ENCODE measurements around the gene LOXL3. TPM values are rescaled to one million over a fixed set of nuclear protein-coding genes. Genes with fewer than 3 reads are reported as not detected.
A peak's percentile ranks its signal among the peaks of the same experiment; 100 is the strongest.

LOXL3 gene
- total RNA-seq, 1 donor from 2014 or later, result 24.2 TPM

DNA sequence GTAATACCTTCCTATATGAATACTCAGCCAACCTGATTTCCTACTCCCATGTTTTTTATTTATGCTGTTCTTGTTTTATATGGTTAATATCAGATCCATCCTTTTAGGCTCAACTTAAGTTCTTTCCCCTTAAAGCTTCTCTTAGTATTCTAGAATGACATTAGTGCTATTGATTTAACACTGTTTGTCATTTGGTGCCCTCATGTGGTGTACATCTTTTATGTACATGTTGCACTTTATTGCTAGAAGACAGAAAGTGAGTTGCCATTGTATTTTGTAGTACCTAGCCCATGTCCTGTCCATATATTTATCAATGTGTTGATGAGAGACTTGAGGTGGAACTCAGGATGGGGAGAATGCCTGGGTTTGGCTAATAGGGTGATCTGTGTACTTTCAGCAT lies 21.5 kb downstream of the LOXL3 start:
- no peak overlapping the region for H2AFZ ChIP-seq (replicated peaks)
- no peaks in the 10 kb centered on the region for H3K27me3 ChIP-seq
- H3K9ac ChIP-seq, result no peak overlapping the region
- H3K9me3 ChIP-seq (ENCODE audit: low read depth), result no peaks in the 10 kb centered on the region
- no peak overlapping the region for H3K27ac ChIP-seq
- no peak overlapping the region for H3K4me3 ChIP-seq
- no peaks in the 10 kb centered on the region for H3K36me3 ChIP-seq
- TF ChIP-seq, protein P1, sequence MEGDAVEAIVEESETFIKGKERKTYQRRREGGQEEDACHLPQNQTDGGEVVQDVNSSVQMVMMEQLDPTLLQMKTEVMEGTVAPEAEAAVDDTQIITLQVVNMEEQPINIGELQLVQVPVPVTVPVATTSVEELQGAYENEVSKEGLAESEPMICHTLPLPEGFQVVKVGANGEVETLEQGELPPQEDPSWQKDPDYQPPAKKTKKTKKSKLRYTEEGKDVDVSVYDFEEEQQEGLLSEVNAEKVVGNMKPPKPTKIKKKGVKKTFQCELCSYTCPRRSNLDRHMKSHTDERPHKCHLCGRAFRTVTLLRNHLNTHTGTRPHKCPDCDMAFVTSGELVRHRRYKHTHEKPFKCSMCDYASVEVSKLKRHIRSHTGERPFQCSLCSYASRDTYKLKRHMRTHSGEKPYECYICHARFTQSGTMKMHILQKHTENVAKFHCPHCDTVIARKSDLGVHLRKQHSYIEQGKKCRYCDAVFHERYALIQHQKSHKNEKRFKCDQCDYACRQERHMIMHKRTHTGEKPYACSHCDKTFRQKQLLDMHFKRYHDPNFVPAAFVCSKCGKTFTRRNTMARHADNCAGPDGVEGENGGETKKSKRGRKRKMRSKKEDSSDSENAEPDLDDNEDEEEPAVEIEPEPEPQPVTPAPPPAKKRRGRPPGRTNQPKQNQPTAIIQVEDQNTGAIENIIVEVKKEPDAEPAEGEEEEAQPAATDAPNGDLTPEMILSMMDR (IDR thresholded peaks at IDR 0.05), result no peak
- TF ChIP-seq EZH2phosphoT487 (IDR thresholded peaks at IDR 0.05) (no peak), EZH2 (IDR thresholded peaks at IDR 0.05) (no peak)
- no peaks in the 10 kb centered on the region for H3K9me3 Mint-ChIP-seq
- no peak for DNase-seq (ENCODE audit: low spot score)
- H3K4me1 ChIP-seq, result peaks cover 16% of the 10 kb centered on the region
- no peaks in the 10 kb centered on the region for H4K20me1 ChIP-seq (ENCODE audit: low read depth)
- peaks cover 29% of the 10 kb centered on the region for H3K4me1 Mint-ChIP-seq
- no peak overlapping the region for H3K4me2 ChIP-seq
- H3K4me3 Mint-ChIP-seq, result peak overlapping the region; percentile 50
- peaks cover 7% of the 10 kb centered on the region for H3K27me3 Mint-ChIP-seq (ENCODE audit: insufficient read depth, low read depth)
- H3F3A ChIP-seq (ENCODE audit: low read depth), result peaks cover 12% of the 10 kb centered on the region
- peaks cover 20% of the 10 kb centered on the region for H3K36me3 Mint-ChIP-seq
- peaks cover 35% of the 10 kb centered on the region for H3K79me2 ChIP-seq (ENCODE audit: low read depth)
- H3K27ac Mint-ChIP-seq, result no peak overlapping the region

DNA sequence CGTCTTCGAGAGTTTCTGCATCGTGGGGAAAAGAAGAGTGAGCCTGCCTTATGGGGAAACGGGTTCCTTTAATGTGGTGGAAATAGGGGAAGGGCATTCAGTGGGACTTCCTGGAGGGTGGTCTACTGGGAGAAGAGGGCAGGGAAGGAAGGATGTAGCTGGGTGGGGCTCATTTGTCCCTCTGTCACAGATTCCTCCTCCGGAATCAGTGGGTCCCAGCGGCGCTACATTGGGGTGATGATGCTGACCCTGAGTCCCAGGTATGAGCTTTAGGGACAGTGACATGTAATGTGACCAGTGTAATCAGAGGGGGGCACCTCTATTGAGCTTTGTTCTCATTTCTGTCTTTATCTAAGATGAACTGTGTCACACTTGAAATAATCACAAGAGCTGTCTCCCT lies 22.1 kb downstream of the LOXL3 start:
- H3K9me3 ChIP-seq (ENCODE audit: low read depth), result no peaks in the 10 kb centered on the region
- H3K9ac ChIP-seq, result no peak overlapping the region
- TF ChIP-seq, protein P1 (IDR thresholded peaks at IDR 0.05), result no peak
- H3K36me3 Mint-ChIP-seq, result peaks cover 26% of the 10 kb centered on the region
- H3K4me1 Mint-ChIP-seq, result peaks cover 29% of the 10 kb centered on the region
- no peak overlapping the region for H3K27ac Mint-ChIP-seq
- no peaks in the 10 kb centered on the region for H3K36me3 ChIP-seq
- H3K4me2 ChIP-seq, result no peak overlapping the region
- peaks cover 35% of the 10 kb centered on the region for H3K79me2 ChIP-seq (ENCODE audit: low read depth)
- no peak for DNase-seq (ENCODE audit: low spot score)
- H3K27me3 Mint-ChIP-seq (ENCODE audit: insufficient read depth, low read depth), result peaks cover 7% of the 10 kb centered on the region
- no peaks in the 10 kb centered on the region for H3K27me3 ChIP-seq
- H4K20me1 ChIP-seq (ENCODE audit: low read depth), result no peaks in the 10 kb centered on the region
- peaks cover 16% of the 10 kb centered on the region for H3K4me1 ChIP-seq
- peak overlapping the region; percentile 96 for H3K4me3 Mint-ChIP-seq
- no peak overlapping the region for H3K4me3 ChIP-seq
- no peak overlapping the region for H2AFZ ChIP-seq (replicated peaks)
- peaks cover 12% of the 10 kb centered on the region for H3F3A ChIP-seq (ENCODE audit: low read depth)
- no peak overlapping the region for H3K27ac ChIP-seq
- no peaks in the 10 kb centered on the region for H3K9me3 Mint-ChIP-seq

DNA sequence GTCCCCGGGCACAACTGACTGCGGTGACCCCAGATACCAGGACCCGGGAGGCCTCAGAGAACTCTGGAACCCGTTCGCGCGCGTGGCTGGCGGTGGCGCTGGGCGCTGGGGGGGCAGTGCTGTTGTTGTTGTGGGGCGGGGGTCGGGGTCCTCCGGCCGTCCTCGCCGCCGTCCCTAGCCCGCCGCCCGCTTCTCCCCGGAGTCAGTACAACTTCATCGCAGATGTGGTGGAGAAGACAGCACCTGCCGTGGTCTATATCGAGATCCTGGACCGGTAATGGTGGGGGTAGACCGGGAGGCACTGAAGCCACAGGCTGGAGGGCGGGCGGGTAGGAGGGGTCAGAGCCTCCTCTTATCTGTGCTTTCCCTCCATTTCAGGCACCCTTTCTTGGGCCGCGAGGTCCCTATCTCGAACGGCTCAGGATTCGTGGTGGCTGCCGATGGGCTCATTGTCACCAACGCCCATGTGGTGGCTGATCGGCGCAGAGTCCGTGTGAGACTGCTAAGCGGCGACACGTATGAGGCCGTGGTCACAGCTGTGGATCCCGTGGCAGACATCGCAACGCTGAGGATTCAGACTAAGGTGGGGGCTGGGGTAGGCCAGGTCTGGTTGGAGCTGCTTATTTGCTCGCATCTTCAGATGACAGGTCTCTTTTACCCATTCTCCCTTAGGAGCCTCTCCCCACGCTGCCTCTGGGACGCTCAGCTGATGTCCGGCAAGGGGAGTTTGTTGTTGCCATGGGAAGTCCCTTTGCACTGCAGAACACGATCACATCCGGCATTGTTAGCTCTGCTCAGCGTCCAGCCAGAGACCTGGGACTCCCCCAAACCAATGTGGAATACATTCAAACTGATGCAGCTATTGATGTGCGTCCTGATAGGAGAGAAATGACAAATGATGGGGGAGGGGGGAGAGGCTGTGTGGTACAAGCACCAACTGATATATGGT lies 23.2 kb downstream of the LOXL3 start:
- no peaks in the 10 kb centered on the region for H4K20me1 ChIP-seq (ENCODE audit: low read depth)
- peaks cover 35% of the 10 kb centered on the region for H3K79me2 ChIP-seq (ENCODE audit: low read depth)
- no peaks in the 10 kb centered on the region for H3K36me3 ChIP-seq
- peaks cover 32% of the 10 kb centered on the region for H3K4me1 Mint-ChIP-seq
- H3K36me3 Mint-ChIP-seq, result peaks cover 32% of the 10 kb centered on the region
- peak overlapping the region; percentile 92 for H3K4me2 ChIP-seq
- H3K27ac ChIP-seq, result no peak overlapping the region
- H3K4me3 ChIP-seq, result peak overlapping the region; percentile 97
- no peaks in the 10 kb centered on the region for H3K9me3 ChIP-seq (ENCODE audit: low read depth)
- no peak for TF ChIP-seq EZH2phosphoT487 (IDR thresholded peaks at IDR 0.05)
- no peak for TF ChIP-seq EZH2 (IDR thresholded peaks at IDR 0.05)
- TF ChIP-seq, protein P1 (IDR thresholded peaks at IDR 0.05), result no peak
- peak; percentile 53 for DNase-seq (ENCODE audit: low spot score)
- no peaks in the 10 kb centered on the region for H3K9me3 Mint-ChIP-seq
- H3K27ac Mint-ChIP-seq, result no peak overlapping the region
- peaks cover 16% of the 10 kb centered on the region for H3K4me1 ChIP-seq
- peak overlapping the region; percentile 29 for H3K9ac ChIP-seq
- H3K27me3 ChIP-seq, result no peaks in the 10 kb centered on the region
- H3F3A ChIP-seq (ENCODE audit: low read depth), result peaks cover 12% of the 10 kb centered on the region
- H2AFZ ChIP-seq (replicated peaks), result peak overlapping the region; percentile 68
- H3K27me3 Mint-ChIP-seq (ENCODE audit: insufficient read depth, low read depth), result peaks cover 7% of the 10 kb centered on the region
- H3K4me3 Mint-ChIP-seq, result peak overlapping the region; percentile 96
